MCF 10A (cell line): Measurements from ENCODE around the gene CBFA2T3. TPM values are rescaled to one million over a fixed set of nuclear protein-coding genes. Genes with fewer than 3 reads are reported as not detected.
"Not testable (repeated sequence)": the region's sequence is repeated elsewhere in the genome, so short reads cannot be mapped to it uniquely, and the experiment has no call there.

Experiments
- BruUV-seq: library from RNA; stranded (reverse); fragments of 400-500 nt; replicated peaks from 2 replicates; lab custom pipeline; 2021; lab: Mats Ljungman, UMichigan
- CTCF ChIA-PET: fragments of 300-600 bp; sonication (Branson Sonifier 250); formaldehyde crosslinking; extraction: SDS; loops from one replicate; lab custom pipeline; 2021; ENCODE audit warnings: antibody characterized with exemption, inconsistent platforms; lab: Yijun Ruan, JAX
- POLR2A ChIA-PET: fragments of 300-600, 350-650 bp; sonication (Branson Sonifier 250); formaldehyde crosslinking; extraction: SDS; loops from one replicate; lab custom pipeline; 2020; ENCODE audit warnings: antibody characterized with exemption, inconsistent platforms; lab: Yijun Ruan, JAX
- DNase-seq: peaks from one replicate; pipeline ENCODE4 v3.0.0-alpha.2; 2018; ENCODE audit not compliant: unreplicated experiment
- H3K27ac Mint-ChIP-seq: one replicate; pipeline ENCODE4 v1.8.0; 2022; ENCODE audit warnings: mild to moderate bottlenecking, low read depth, mixed read lengths; ENCODE audit not compliant: unreplicated experiment
- H3K27me3 Mint-ChIP-seq: one replicate; pipeline ENCODE4 v1.8.0; 2022; ENCODE audit warnings: mixed read lengths; ENCODE audit not compliant: insufficient read depth, unreplicated experiment
- H3K36me3 Mint-ChIP-seq: one replicate; pipeline ENCODE4 v1.8.0; 2022; ENCODE audit warnings: mild to moderate bottlenecking, moderate library complexity, mixed read lengths; ENCODE audit not compliant: insufficient read depth, unreplicated experiment
- H3K4me1 Mint-ChIP-seq: one replicate; pipeline ENCODE4 v1.8.0; 2022; ENCODE audit warnings: mixed read lengths; ENCODE audit not compliant: insufficient read depth, unreplicated experiment
- H3K4me3 Mint-ChIP-seq: one replicate; pipeline ENCODE4 v1.8.0; 2022; ENCODE audit warnings: mild to moderate bottlenecking, moderate library complexity, mixed read lengths; ENCODE audit not compliant: unreplicated experiment
- H3K9me3 Mint-ChIP-seq: one replicate; pipeline ENCODE4 v1.8.0; 2022; ENCODE audit warnings: mixed read lengths; ENCODE audit not compliant: unreplicated experiment
- intact Hi-C: fragments of 100-400 bp; cut with micrococcal nuclease; formaldehyde crosslinking; loops from 2 replicates; pipeline ENCODE4 v1.14.1; 2022
- total RNA-seq: library from RNA; stranded (reverse); gene quantifications from 2 replicates; pipeline ENCODE4 v1.2.3, GENCODE V29; 2022
- TF ChIP-seq, protein P1 (sequence below): fragments of 200-600 bp; IDR thresholded peaks from one replicate; pipeline ENCODE4 v1.8.0; 2022; ENCODE audit warnings: antibody characterized with exemption, mild to moderate bottlenecking; ENCODE audit not compliant: unreplicated experiment

CBFA2T3 gene
- total RNA-seq, 1 experiment from 2014 or later: not detected

GRCh38 chr16:89010210-89010925 is 33.4 kb upstream of the CBFA2T3 start:
- H3K9me3 Mint-ChIP-seq: no peaks in the 10 kb centered on the region
- intact Hi-C loops: no loop called here
- no peaks in the 10 kb centered on the region for H3K36me3 Mint-ChIP-seq
- no peaks in the 10 kb centered on the region for H3K4me1 Mint-ChIP-seq
- peaks cover 19% of the 10 kb centered on the region for H3K27me3 Mint-ChIP-seq
- TF ChIP-seq, protein P1, sequence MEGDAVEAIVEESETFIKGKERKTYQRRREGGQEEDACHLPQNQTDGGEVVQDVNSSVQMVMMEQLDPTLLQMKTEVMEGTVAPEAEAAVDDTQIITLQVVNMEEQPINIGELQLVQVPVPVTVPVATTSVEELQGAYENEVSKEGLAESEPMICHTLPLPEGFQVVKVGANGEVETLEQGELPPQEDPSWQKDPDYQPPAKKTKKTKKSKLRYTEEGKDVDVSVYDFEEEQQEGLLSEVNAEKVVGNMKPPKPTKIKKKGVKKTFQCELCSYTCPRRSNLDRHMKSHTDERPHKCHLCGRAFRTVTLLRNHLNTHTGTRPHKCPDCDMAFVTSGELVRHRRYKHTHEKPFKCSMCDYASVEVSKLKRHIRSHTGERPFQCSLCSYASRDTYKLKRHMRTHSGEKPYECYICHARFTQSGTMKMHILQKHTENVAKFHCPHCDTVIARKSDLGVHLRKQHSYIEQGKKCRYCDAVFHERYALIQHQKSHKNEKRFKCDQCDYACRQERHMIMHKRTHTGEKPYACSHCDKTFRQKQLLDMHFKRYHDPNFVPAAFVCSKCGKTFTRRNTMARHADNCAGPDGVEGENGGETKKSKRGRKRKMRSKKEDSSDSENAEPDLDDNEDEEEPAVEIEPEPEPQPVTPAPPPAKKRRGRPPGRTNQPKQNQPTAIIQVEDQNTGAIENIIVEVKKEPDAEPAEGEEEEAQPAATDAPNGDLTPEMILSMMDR: no peak
- CTCF ChIA-PET: no interaction called here
- H3K4me3 Mint-ChIP-seq: no peak overlapping the region
- POLR2A ChIA-PET: no interaction called here
- DNase-seq: no peak
- no TSS peak for BruUV-seq
- H3K27ac Mint-ChIP-seq: no peak overlapping the region

- no peak overlapping the region for H3K4me3 Mint-ChIP-seq
- no peaks in the 10 kb centered on the region for H3K4me1 Mint-ChIP-seq
- DNase-seq: peak; percentile 31
- no TSS peak for BruUV-seq
- H3K9me3 Mint-ChIP-seq: no peaks in the 10 kb centered on the region
- H3K27ac Mint-ChIP-seq: no peak overlapping the region
- H3K27me3 Mint-ChIP-seq: peaks cover 25% of the 10 kb centered on the region
- intact Hi-C loops: no loop called here
- ChIA-PET CTCF (interaction anchor here (0.7 kb wide), 1 partner anchor 24 kb away, joined by 3 read pairs; no protein-coding TSS in a partner anchor), POLR2A (interaction anchor here (0.6 to 0.7 kb wide), 2 partner anchors 44 to 727 kb away, joined by 3 read pairs; no protein-coding TSS in a partner anchor)
- TF ChIP-seq, protein P1: no peak
- no peaks in the 10 kb centered on the region for H3K36me3 Mint-ChIP-seq
These were observed 32.6 kb upstream of the CBFA2T3 start for GRCh38 chr16:89009343-89010209.

DNA sequence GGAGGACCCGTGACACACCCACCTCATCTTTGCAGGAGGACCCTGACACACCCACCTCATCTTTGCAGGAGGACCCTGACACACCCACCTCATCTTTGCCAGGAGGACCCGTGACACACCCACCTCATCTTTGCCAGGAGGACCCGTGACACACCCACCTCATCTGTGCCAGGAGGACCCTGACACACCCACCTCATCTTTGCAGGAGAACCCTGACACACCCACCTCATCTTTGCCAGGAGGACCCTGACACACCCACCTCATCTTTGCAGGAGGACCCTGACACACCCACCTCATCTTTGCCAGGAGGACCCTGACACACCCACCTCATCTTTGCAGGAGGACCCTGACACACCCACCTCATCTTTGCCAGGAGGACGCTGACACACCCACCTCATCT is 31.8 kb upstream of the CBFA2T3 start:
- peaks cover 28% of the 10 kb centered on the region for H3K27me3 Mint-ChIP-seq
- DNase-seq, H3K27ac Mint-ChIP-seq, BruUV-seq, H3K9me3 Mint-ChIP-seq, H3K4me1 Mint-ChIP-seq, H3K36me3 Mint-ChIP-seq, H3K4me3 Mint-ChIP-seq, intact Hi-C loops, CTCF ChIA-PET: not testable (repeated sequence)
- POLR2A ChIA-PET: interaction anchor here (0.6 kb wide), 1 partner anchor 726 kb away, joined by 3 read pairs; no protein-coding TSS in a partner anchor

GRCh38 chr16:89007371-89008249 is 30.6 kb upstream of the CBFA2T3 start:
- CTCF ChIA-PET: no interaction called here
- intact Hi-C loops: no loop called here
- no peaks in the 10 kb centered on the region for H3K9me3 Mint-ChIP-seq
- BruUV-seq: no TSS peak
- no peaks in the 10 kb centered on the region for H3K36me3 Mint-ChIP-seq
- no peak overlapping the region for H3K4me3 Mint-ChIP-seq
- H3K4me1 Mint-ChIP-seq: no peaks in the 10 kb centered on the region
- TF ChIP-seq, protein P1: no peak
- H3K27ac Mint-ChIP-seq: no peak overlapping the region
- peaks cover 22% of the 10 kb centered on the region for H3K27me3 Mint-ChIP-seq
- no peak for DNase-seq
- POLR2A ChIA-PET: no interaction called here
